ENCODE data around the gene ACSF3. TPM values are rescaled to one million over a fixed set of nuclear protein-coding genes. Genes with fewer than 3 reads are reported as not detected.

ACSF3 gene
- total RNA-seq, 1 donor from 2014 or later, result 32.0 TPM

- H3K27ac ChIP-seq, result no peak overlapping the region
- H3K4me3 ChIP-seq, result no peak overlapping the region
- no peaks in the 10 kb centered on the region for H3K4me1 ChIP-seq
- peaks cover 6% of the 10 kb centered on the region for H3K27me3 ChIP-seq
- no peaks in the 10 kb centered on the region for H3K36me3 ChIP-seq
- intact Hi-C loops (cut with DNase I), result no loop called here
- ATAC-seq (peak; percentile 19), DNase-seq (no peak)
- H3K9me3 ChIP-seq, result no peaks in the 10 kb centered on the region
- TF ChIP-seq CTCF (IDR thresholded peaks at IDR 0.05), result no peak
Observed at GRCh38 chr16:89080196-89080853, 13.3 kb upstream of the ACSF3 start.

GRCh38 chr16:89081556-89081955 lies 12.1 kb upstream of the ACSF3 start:
- no peak for TF ChIP-seq CTCF (IDR thresholded peaks at IDR 0.05)
- ATAC-seq (no peak), DNase-seq (no peak)
- H3K27ac ChIP-seq, result no peak overlapping the region
- intact Hi-C loops (cut with DNase I), result no loop called here
- H3K36me3 ChIP-seq, result no peaks in the 10 kb centered on the region
- H3K9me3 ChIP-seq, result no peaks in the 10 kb centered on the region
- no peaks in the 10 kb centered on the region for H3K4me1 ChIP-seq
- peaks cover 9% of the 10 kb centered on the region for H3K27me3 ChIP-seq
- H3K4me3 ChIP-seq, result no peak overlapping the region

GRCh38 chr16:89084411-89084810 lies 9.2 kb upstream of the ACSF3 start:
- Histone ChIP-seq H3K27me3 (peaks cover 14% of the 10 kb centered on the region), H3K36me3 (no peaks in the 10 kb centered on the region), H3K27ac (no peak overlapping the region), H3K4me3 (no peak overlapping the region), H3K4me1 (no peaks in the 10 kb centered on the region), H3K9me3 (no peaks in the 10 kb centered on the region)
- intact Hi-C loops (cut with DNase I), result no loop called here
- ATAC-seq (no peak), DNase-seq (no peak)
- TF ChIP-seq CTCF (IDR thresholded peaks at IDR 0.05), result no peak

- DNase-seq (no peak), ATAC-seq (no peak)
- intact Hi-C loops (cut with DNase I), result no loop called here
Observed at GRCh38 chr16:89084814-89085612, 8.6 kb upstream of the ACSF3 start.

GRCh38 chr16:89085755-89086154 lies 7.9 kb upstream of the ACSF3 start:
- Histone ChIP-seq H3K27ac (no peak overlapping the region), H3K4me1 (no peaks in the 10 kb centered on the region), H3K27me3 (peaks cover 15% of the 10 kb centered on the region), H3K36me3 (no peaks in the 10 kb centered on the region), H3K9me3 (no peaks in the 10 kb centered on the region), H3K4me3 (no peak overlapping the region)
- DNase-seq (no peak), ATAC-seq (no peak)
- intact Hi-C loops (cut with DNase I), result no loop called here
- no peak for TF ChIP-seq CTCF (IDR thresholded peaks at IDR 0.05)

More at GRCh38 chr16:89084814-89085612, 8.6 kb upstream of the ACSF3 start:
- H3K27me3 ChIP-seq, result peaks cover 15% of the 10 kb centered on the region
- no peak for TF ChIP-seq CTCF (IDR thresholded peaks at IDR 0.05)
- H3K9me3 ChIP-seq, result no peaks in the 10 kb centered on the region
- H3K36me3 ChIP-seq, result no peaks in the 10 kb centered on the region
- no peak overlapping the region for H3K27ac ChIP-seq
- no peaks in the 10 kb centered on the region for H3K4me1 ChIP-seq
- no peak overlapping the region for H3K4me3 ChIP-seq

All from upper lobe of right lung (tissue), 1 donor.